Heart left ventricle (tissue), 16 donors: ENCODE results near the gene FILIP1. TPM values are rescaled to one million over a fixed set of nuclear protein-coding genes. Genes with fewer than 3 reads are reported as not detected.

Experiments
- ATAC-seq, 4 donors: fragments of 200-7000 bp; cut with Tn5 transposase; one replicate each; pipeline ENCODE4 v1.9.1; 2020 to 2022; ENCODE audit warnings: moderate library complexity in 4 of 4, mild to moderate bottlenecking in 3 of 4, moderate number of reproducible peaks in 1 of 4
- DNase-seq, 5 donors: peaks; one replicate each; pipeline ENCODE4 v3.0.0-alpha.2; 2020
- H3K27ac ChIP-seq, 12 donors: fragments of 200-600 bp; sonication (generic) in 4 of 12; one replicate each; pipeline versions ENCODE4 v1.5.0 to v1.8.0; 2016 to 2022; ENCODE audit warnings: mild to moderate bottlenecking in 2 of 12
- H3K27me3 ChIP-seq, 9 donors: fragments of 200-600 bp; sonication (generic) in 2 of 9; one replicate each; pipeline versions ENCODE4 v1.5.1 to v1.8.0; 2016 to 2022; ENCODE audit warnings: mild to moderate bottlenecking in 3 of 9
- H3K36me3 ChIP-seq, 9 donors: fragments of 200-600 bp; sonication (generic) in 2 of 9; one replicate each; pipeline versions ENCODE4 v1.5.0 to v1.8.0; 2018 to 2022; ENCODE audit warnings: mild to moderate bottlenecking in 2 of 9
- H3K4me1 ChIP-seq, 12 donors: fragments of 200-600 bp; sonication (generic) in 4 of 12; one replicate each; pipeline versions ENCODE4 v1.5.0 to v1.8.0; 2016 to 2022; ENCODE audit warnings: mild to moderate bottlenecking in 3 of 12
- H3K4me3 ChIP-seq, 12 donors: fragments of 200-600 bp; sonication (generic) in 4 of 12; one replicate each; pipeline versions ENCODE4 v1.5.0 to v1.8.0; 2017 to 2022; ENCODE audit warnings: mild to moderate bottlenecking in 9 of 12, moderate library complexity in 4 of 12
- H3K9me3 ChIP-seq, 12 donors: fragments of 200-600 bp; sonication (generic) in 4 of 12; one replicate each; pipeline versions ENCODE4 v1.5.0 to v1.8.0; 2016 to 2022; ENCODE audit warnings: mild to moderate bottlenecking in 1 of 12
- POLR2A ChIP-seq, 2 donors: fragments of 450-650 bp; IDR thresholded peaks; one replicate each; pipeline ENCODE4 v1.6.1; 2017; ENCODE audit warnings: antibody characterized with exemption in 2 of 2, mild to moderate bottlenecking in 2 of 2, moderate library complexity in 2 of 2
- WGBS, 4 donors: extraction: QIAGEN DNeasy Blood & Tissue Kit in 2 of 4; methylation state at CpG; one replicate each; pipeline versions ENCODE4 v1.1.5 to v1.1.7; 2013 to 2018; 5-methylcytosine and 5-hydroxymethylcytosine counted together
- intact Hi-C, 10 donors: fragments of 100-400 bp; cut with DNase I; formaldehyde crosslinking; loops; one replicate each; pipeline versions ENCODE4 v1.11.1 to v1.14.2; 2022
- polyA plus RNA-seq, 2 donors: library from polyadenylated mRNA; stranded (reverse); fragments of 200-250 nt; gene quantifications; one replicate each; pipeline ENCODE4 v1.2.3, GENCODE V29; 2013
- total RNA-seq, 9 donors: library from RNA; depleted of rRNA in 2 of 9; stranded (reverse); fragments of >200 nt in 2 of 9; fragmentation: NEBNext Ultra II Directional in 3 of 9; extraction: Animal tissue kit (Norgen Biotek cat#: 25700) in 3 of 9; gene quantifications; one replicate each; pipeline versions ENCODE4 v1.1.0 to v1.2.4, GENCODE V29; 2016 to 2023
- TF ChIP-seq, protein P1 (sequence below), 12 donors: fragments of 200-600 bp; sonication (generic) in 4 of 12; IDR thresholded peaks; one replicate each; pipeline versions ENCODE4 v1.5.0 to v1.8.0; 2018 to 2022; ENCODE audit warnings: antibody characterized with exemption in 12 of 12, mild to moderate bottlenecking in 5 of 12
- donor health status: ischemic (EF 13 %, LVEDD 7.1; RV severe dilation, severe dysfunction).
- donor health status: healthy with polysubstance abuse.
- donor health status: DM: no; HTN: yes; CAD: no.
- donor health status: DM: no; HTN: no; CAD: no.
- donor health status: ischemic (EF 25% LVEDD 6.9; RV normal size, moderate dysfunction).
- donor health status: ischemic (EF 25% LVEDD 5.7; RV mildly dilated, moderate dysfunction).
- donor health status: healthy.
- donor health status: DM: yes; HTN: yes; CAD: no.
- donor health status: ischemic (EF 35%, LVEDD 5.7; RV mildly dilated, moderate dysfunction).
- donor health status: nonischemic (EF 11% LVEDD 7.7; RV severe dilation, severe dysfunction).
- donor health status: DM: yes; HTN: yes; CAD: no.
- donor health status: PGD.
- donor health status: ischemic (EF 29% LVEDD 5.4; RV normal size, mild dysfunction).
- donor health status: nonischemic (EF 23%, LVEDD 6.1; RV moderate dilation, normal function).

FILIP1 gene
- total and polyA plus RNA-seq, 11 donors: 49.2 to 230 (median 158) TPM

DNA sequence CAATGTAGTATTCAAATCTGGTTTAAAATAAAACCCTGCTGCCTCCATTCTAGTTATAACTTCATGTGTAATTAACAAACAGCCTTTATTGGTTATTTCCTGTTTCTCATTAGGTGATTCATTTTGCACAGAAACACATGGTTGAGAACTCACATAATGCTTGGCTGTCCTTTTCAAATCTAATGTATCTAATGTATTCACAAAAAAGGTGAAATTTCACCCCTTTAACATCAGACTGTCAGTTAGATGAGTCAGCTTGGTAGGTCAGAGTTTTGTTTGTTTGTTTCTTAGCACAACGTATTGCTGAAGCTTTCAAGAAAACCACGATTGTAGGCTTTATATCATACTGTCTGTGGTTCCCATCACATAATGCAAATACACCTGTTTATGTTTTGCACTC, 130.3 kb downstream of the FILIP1 start:
- no peak for DNase-seq
- Histone ChIP-seq H3K27me3 (no peaks in the 10 kb centered on the region), H3K27ac (no peak overlapping the region), H3K9me3 (no peaks in the 10 kb centered on the region), H3K4me1 (peaks cover 0 to 37% (median 9%) of the 10 kb centered on the region in 12 donors), H3K4me3 (no peak overlapping the region), H3K36me3 (peaks cover 0 to 46% (median 16%) of the 10 kb centered on the region in 9 donors)
- intact Hi-C loops: loop anchor here in 2 of 10 donors (5.0 to 10.0 kb wide), 2 partner anchors 66 to 151 kb away; no protein-coding TSS in a partner anchor
- TF ChIP-seq, protein P1, sequence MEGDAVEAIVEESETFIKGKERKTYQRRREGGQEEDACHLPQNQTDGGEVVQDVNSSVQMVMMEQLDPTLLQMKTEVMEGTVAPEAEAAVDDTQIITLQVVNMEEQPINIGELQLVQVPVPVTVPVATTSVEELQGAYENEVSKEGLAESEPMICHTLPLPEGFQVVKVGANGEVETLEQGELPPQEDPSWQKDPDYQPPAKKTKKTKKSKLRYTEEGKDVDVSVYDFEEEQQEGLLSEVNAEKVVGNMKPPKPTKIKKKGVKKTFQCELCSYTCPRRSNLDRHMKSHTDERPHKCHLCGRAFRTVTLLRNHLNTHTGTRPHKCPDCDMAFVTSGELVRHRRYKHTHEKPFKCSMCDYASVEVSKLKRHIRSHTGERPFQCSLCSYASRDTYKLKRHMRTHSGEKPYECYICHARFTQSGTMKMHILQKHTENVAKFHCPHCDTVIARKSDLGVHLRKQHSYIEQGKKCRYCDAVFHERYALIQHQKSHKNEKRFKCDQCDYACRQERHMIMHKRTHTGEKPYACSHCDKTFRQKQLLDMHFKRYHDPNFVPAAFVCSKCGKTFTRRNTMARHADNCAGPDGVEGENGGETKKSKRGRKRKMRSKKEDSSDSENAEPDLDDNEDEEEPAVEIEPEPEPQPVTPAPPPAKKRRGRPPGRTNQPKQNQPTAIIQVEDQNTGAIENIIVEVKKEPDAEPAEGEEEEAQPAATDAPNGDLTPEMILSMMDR (IDR thresholded peaks at IDR 0.05): no peak
- TF ChIP-seq POLR2A (IDR thresholded peaks at IDR 0.05): no peak
- WGBS, 4 donors: 82 to 88% (median 84%) methylated on average over 2 of the region's 2 CpGs
- no peak for ATAC-seq

DNA sequence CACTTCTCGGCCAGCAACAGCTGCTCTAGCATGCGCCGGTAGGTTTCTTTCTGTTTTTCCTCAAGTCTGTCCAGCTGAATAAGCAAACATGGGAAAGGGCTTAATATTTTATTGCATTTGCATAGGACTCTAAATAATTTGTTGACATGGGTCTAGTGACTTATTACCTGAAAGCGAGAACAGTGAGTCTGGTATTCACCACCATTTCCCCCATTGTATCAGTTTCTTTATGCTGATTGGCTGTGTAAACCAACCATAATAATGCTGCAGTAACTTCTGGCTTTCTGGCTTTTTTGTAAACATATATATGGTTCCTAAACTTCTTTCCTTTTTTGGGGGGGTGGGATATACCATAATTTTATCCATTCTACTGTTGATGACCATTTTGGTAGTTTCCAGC, 140.0 kb downstream of the FILIP1 start:
- intact Hi-C loops: loop anchor here in 1 of 10 donors (5.0 kb wide), 1 partner anchor 56 kb away; no protein-coding TSS in a partner anchor
- H3K36me3 ChIP-seq: peaks cover 0 to 63% (median 17%) of the 10 kb centered on the region in 9 donors
- 95 to 98% (median 97%) methylated on average over 4 of the region's 4 CpGs for WGBS, 4 donors
- H3K27ac ChIP-seq: no peak overlapping the region
- no peak overlapping the region for H3K4me3 ChIP-seq
- no peaks in the 10 kb centered on the region for H3K27me3 ChIP-seq
- H3K4me1 ChIP-seq: peaks cover 0 to 22% (median 14%) of the 10 kb centered on the region in 12 donors
- no peak for TF ChIP-seq POLR2A (IDR thresholded peaks at IDR 0.05)
- TF ChIP-seq, protein P1 (IDR thresholded peaks at IDR 0.05): no peak
- no peak for ATAC-seq
- no peak for DNase-seq
- H3K9me3 ChIP-seq: no peaks in the 10 kb centered on the region

DNA sequence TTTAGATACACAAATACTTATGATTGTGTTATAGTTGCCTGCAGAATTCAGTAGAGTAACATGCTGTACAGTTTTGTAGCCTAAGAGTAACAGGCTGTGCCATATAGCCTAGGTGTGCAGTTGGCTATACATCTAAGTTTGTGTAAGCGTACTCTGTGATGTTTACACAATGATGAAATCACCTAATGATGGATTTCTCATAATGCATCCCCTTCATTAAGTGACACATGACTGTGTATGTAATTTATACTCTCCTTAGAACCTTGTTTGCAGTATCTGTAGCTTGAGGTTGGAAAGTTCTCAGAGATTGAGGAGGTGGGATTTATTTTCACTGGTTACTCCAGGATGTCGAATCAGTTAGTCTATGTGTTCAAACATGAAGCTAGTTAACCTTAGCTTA, 142.0 kb downstream of the FILIP1 start:
- H3K4me3 ChIP-seq: no peak overlapping the region
- ATAC-seq (no peak), DNase-seq (no peak)
- peaks cover 0 to 24% (median 18%) of the 10 kb centered on the region in 12 donors for H3K4me1 ChIP-seq
- H3K27ac ChIP-seq: no peak overlapping the region
- peaks cover 0 to 47% (median 20%) of the 10 kb centered on the region in 9 donors for H3K36me3 ChIP-seq
- H3K27me3 ChIP-seq: no peaks in the 10 kb centered on the region
- H3K9me3 ChIP-seq: no peaks in the 10 kb centered on the region
- intact Hi-C loops: loop anchor here in 1 of 10 donors (5.0 kb wide), 1 partner anchor 54 kb away; no protein-coding TSS in a partner anchor
- no peak for TF ChIP-seq POLR2A (IDR thresholded peaks at IDR 0.05)
- TF ChIP-seq, protein P1 (IDR thresholded peaks at IDR 0.05): no peak
- WGBS, 4 donors: 91 to 95% (median 92%) methylated on average over 2 of the region's 2 CpGs

DNA sequence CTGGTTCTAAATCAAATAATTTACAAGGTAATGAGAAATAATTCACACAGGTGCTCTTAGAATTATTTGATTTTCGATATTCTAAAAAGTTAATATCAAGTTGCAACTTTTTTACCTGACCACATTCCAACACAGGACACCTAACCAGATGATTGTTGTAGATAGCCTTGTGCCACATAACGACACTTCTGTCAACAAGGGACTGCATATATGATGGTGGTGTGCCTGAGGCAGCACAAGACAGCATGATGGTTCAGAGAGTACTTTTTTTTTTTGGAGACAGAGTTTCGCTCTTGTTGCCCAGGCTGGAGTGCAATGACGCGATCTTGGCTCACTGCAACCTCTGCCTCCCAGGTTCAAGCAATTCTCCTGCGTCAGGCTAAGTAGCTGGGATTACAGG, 142.8 kb downstream of the FILIP1 start:
- TF ChIP-seq, protein P1 (IDR thresholded peaks at IDR 0.05): no peak
- no peak for TF ChIP-seq POLR2A (IDR thresholded peaks at IDR 0.05)
- no peak overlapping the region for H3K4me3 ChIP-seq
- WGBS, 4 donors: 70 to 82% (median 76%) methylated on average over 6 of the region's 6 CpGs

More for the DNA sequence above, 142.8 kb downstream of the FILIP1 start:
- Histone ChIP-seq H3K36me3 (peaks cover 0 to 49% (median 20%) of the 10 kb centered on the region in 9 donors), H3K27ac (peak overlapping the region in 1 of 12 donors; percentile 63), H3K27me3 (no peaks in the 10 kb centered on the region), H3K9me3 (no peaks in the 10 kb centered on the region), H3K4me1 (peaks cover 0 to 24% (median 18%) of the 10 kb centered on the region in 12 donors)
- DNase-seq (no peak), ATAC-seq (peak; percentile 5 to 31 (median 21))
- intact Hi-C loops: loop anchor here in 1 of 10 donors (5.0 kb wide), 1 partner anchor 54 kb away; no protein-coding TSS in a partner anchor
